Uterus (tissue), 4 donors: ENCODE data around the gene EHF. TPM values are rescaled to one million over a fixed set of nuclear protein-coding genes. Genes with fewer than 3 reads are reported as not detected.

Experiments used
- DNase-seq, 2 donors: peaks; one replicate each; pipeline ENCODE4 v3.0.0-alpha.2; 2019 to 2020
- H3K27ac ChIP-seq, 2 donors: fragments of 200-600 bp; sonication (generic); 1 replicate in 1 of 2; 2 replicates in 1 of 2; pipeline ENCODE4 v1.5.1; 2016 to 2018
- H3K27me3 ChIP-seq, 2 donors: fragments of 200-600 bp; sonication (generic); one replicate each; pipeline ENCODE4 v1.5.1; 2018 to 2019; ENCODE audit warnings: control low read depth in 1 of 2
- H3K36me3 ChIP-seq, 2 donors: fragments of 200-600 bp; sonication (generic); one replicate each; pipeline ENCODE4 v1.5.1; 2019; ENCODE audit warnings: control low read depth in 1 of 2
- H3K4me1 ChIP-seq, 2 donors: fragments of 200-600 bp; sonication (generic); one replicate each; pipeline ENCODE4 v1.5.1; 2018 to 2019; ENCODE audit warnings: control low read depth in 1 of 2
- H3K4me3 ChIP-seq, 2 donors: fragments of 200-600 bp; sonication (generic); 1 replicate in 1 of 2; 2 replicates in 1 of 2; pipeline ENCODE4 v1.5.1; 2018 to 2019; ENCODE audit warnings: mild to moderate bottlenecking in 1 of 2
- H3K9me3 ChIP-seq, 2 donors: fragments of 200-600 bp; sonication (generic); one replicate each; pipeline ENCODE4 v1.5.1; 2019; ENCODE audit warnings: control low read depth in 1 of 2
- POLR2A ChIP-seq, 2 donors: fragments of 450-650 bp; IDR thresholded peaks; one replicate each; pipeline ENCODE4 v1.6.1; 2016; ENCODE audit warnings: antibody characterized with exemption in 2 of 2, mild to moderate bottlenecking in 1 of 2, moderate library complexity in 1 of 2
- intact Hi-C: fragments of 100-400 bp; cut with DNase I; formaldehyde crosslinking; loops from one replicate; pipeline ENCODE4 v1.15.1; 2023; ENCODE audit warnings: low total_unique reads
- total RNA-seq, 4 donors: library from RNA; depleted of rRNA in 3 of 4; stranded (reverse); fragments of >200 nt in 3 of 4; gene quantifications; one replicate each; pipeline versions ENCODE4 v1.1.0 to v1.2.4, GENCODE V29; 2014 to 2023
- TF ChIP-seq, protein P1 (sequence below), 4 experiments: fragments of 200-600 bp in 2 of 4; fragments of 450-650 bp in 2 of 4; sonication (generic) in 2 of 4; IDR thresholded peaks; one replicate each; pipeline ENCODE4 v1.5.1; 2016 to 2019; ENCODE audit warnings: antibody characterized with exemption in 4 of 4, mild to moderate bottlenecking in 2 of 4, moderate library complexity in 1 of 4
- donor health status: DM: yes; HTN: yes; CAD: no.

The EHF gene
- total RNA-seq, 4 donors from 2014 or later, result 0.59 to 98.7 (median 1.6) TPM

DNA sequence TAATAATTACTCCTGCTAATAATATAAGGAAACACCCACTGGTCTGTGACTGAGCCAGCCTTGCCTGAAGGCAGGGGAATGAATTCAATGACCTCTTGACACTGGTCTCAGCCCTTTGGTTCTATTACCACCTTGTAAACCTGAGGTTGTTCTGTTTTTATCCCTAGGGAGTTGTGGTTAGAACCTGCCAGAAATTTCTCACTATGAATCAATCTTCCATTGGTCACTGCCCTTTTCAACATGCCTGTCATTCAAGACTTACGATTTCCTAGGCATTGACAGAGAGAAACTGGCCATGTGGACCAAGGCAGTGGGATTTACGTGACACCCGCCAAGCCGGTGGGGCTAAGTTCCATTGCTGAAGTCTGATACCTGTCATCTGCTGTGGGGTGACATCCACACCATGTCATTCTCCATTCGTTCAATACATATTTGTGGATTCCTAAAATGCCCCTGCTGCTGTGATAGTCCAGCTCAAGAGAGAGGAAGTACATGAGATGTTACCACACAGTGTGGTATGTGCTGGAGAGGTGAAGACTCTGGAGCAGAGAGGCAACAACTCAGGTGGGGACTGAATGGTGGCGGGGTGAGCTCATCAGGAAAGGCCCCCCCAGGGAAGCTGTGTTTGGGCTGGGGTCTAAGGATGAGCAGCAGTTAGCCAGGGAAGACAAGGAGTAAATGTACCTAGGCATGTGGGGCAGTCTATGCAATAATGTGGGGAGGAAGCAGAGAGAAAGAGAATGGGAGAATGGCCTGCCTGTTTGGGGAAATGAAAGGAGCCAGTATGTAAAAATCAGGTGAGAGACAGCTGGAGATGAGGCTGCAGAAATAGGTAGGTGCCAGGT, 15.2 kb upstream of the EHF start:
- intact Hi-C loops, result no loop called here
- TF ChIP-seq, protein P1, sequence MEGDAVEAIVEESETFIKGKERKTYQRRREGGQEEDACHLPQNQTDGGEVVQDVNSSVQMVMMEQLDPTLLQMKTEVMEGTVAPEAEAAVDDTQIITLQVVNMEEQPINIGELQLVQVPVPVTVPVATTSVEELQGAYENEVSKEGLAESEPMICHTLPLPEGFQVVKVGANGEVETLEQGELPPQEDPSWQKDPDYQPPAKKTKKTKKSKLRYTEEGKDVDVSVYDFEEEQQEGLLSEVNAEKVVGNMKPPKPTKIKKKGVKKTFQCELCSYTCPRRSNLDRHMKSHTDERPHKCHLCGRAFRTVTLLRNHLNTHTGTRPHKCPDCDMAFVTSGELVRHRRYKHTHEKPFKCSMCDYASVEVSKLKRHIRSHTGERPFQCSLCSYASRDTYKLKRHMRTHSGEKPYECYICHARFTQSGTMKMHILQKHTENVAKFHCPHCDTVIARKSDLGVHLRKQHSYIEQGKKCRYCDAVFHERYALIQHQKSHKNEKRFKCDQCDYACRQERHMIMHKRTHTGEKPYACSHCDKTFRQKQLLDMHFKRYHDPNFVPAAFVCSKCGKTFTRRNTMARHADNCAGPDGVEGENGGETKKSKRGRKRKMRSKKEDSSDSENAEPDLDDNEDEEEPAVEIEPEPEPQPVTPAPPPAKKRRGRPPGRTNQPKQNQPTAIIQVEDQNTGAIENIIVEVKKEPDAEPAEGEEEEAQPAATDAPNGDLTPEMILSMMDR (IDR thresholded peaks at IDR 0.05), result no peak
- no peak for TF ChIP-seq POLR2A (IDR thresholded peaks at IDR 0.05)
- no peaks in the 10 kb centered on the region for H3K4me1 ChIP-seq

DNA sequence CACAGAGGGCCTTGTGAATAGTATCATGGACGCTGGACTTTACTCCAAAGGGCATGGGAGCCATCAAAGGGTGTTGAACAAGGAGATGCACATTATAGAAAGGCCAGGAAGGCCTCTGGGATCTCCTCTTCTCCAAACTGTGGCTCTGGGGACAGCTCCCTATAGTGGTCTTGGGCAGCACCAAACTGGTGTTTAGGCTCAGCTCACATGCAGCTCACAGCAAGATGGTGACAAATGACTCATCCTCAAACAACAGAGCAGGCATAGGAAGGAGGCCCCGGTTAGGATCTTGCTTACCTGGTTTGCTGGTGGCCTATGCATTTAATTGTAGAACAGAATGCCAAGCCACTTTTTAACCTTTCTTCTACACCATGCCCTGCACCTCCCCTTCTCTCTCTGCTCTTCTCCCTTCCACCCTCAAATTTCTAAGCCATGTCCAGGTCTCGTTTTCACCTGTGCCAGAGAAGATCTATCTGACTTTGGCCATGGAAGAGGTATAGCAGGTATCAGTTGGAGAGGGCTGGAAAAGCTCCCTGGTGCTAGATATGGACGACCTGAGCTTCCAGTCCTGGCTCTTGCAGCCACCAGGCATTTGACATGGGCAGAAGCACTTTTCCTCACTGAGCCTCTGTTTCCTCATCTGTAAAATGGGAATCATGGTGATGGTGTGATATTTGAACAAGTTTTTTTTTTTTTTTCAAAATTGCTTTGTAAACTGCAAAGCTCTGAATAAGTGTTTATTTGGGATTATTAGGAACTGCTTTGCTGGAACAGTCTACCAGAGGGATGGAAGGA, 14.4 kb upstream of the EHF start:
- H3K4me3 ChIP-seq, result no peak overlapping the region
- TF ChIP-seq, protein P1 (IDR thresholded peaks at IDR 0.05), result no peak
- no peak for TF ChIP-seq POLR2A (IDR thresholded peaks at IDR 0.05)
- no peaks in the 10 kb centered on the region for H3K4me1 ChIP-seq
- no peak overlapping the region for H3K27ac ChIP-seq
- intact Hi-C loops, result no loop called here
- no peaks in the 10 kb centered on the region for H3K36me3 ChIP-seq
- no peaks in the 10 kb centered on the region for H3K27me3 ChIP-seq
- DNase-seq, result no peak
- H3K9me3 ChIP-seq, result no peaks in the 10 kb centered on the region

More for the DNA sequence above, 15.2 kb upstream of the EHF start:
- Histone ChIP-seq H3K9me3 (no peaks in the 10 kb centered on the region), H3K4me3 (no peak overlapping the region), H3K27ac (no peak overlapping the region), H3K36me3 (no peaks in the 10 kb centered on the region), H3K27me3 (no peaks in the 10 kb centered on the region)
- DNase-seq, result no peak

DNA sequence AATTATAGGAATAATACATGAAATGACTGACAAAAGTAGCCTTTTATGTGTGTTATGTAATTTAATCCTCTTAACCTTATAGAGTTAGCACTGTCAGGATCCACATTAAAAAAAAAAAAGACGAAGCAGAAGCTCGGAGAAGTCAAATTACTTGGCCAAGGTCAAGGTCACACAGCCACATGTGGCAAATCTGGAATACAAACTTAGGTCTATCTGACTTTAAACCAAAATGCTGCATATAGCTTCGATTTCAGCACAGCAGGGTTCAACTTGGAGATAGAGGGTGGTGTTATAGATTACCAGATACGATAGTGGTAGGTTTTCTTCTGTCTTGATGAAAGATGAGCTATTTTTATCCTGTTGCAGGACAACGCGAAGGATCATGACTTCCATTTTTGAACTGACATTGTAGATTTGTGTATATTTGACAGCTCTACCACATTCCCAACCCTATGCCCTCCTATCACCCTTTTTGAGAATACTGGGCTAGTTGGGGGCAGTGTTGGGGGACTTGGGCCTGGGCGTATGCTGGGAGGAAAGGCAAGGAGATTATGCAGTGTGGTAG, 11.6 kb upstream of the EHF start:
- no peaks in the 10 kb centered on the region for H3K36me3 ChIP-seq
- H3K4me1 ChIP-seq, result no peaks in the 10 kb centered on the region
- no peak for TF ChIP-seq POLR2A (IDR thresholded peaks at IDR 0.05)
- TF ChIP-seq, protein P1 (IDR thresholded peaks at IDR 0.05), result no peak
- intact Hi-C loops, result no loop called here
- no peaks in the 10 kb centered on the region for H3K27me3 ChIP-seq
- no peak for DNase-seq
- no peaks in the 10 kb centered on the region for H3K9me3 ChIP-seq
- H3K27ac ChIP-seq, result no peak overlapping the region
- no peak overlapping the region for H3K4me3 ChIP-seq

DNA sequence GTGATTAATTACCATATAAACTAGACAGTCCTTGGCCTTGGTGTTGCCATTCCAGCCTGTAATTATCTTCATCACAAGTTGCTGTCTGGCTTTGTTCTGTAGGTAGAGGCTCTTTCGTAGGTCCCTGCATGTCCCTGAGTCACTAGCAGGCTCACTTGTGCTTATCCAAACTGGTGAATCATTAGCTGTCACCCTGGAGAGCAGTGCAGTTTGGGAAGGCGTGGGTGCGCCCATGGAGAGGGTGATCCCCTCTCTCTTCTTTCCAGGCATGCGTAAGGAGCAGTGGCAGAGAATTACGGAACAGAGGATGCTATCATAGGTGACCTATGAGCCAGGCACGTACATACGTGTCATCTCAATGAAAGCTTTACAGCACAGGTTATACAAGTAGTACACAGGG, 11.0 kb upstream of the EHF start:
- DNase-seq, result no peak
- intact Hi-C loops, result no loop called here
- no peaks in the 10 kb centered on the region for H3K9me3 ChIP-seq
- no peak for TF ChIP-seq POLR2A (IDR thresholded peaks at IDR 0.05)
- TF ChIP-seq, protein P1 (IDR thresholded peaks at IDR 0.05), result no peak
- no peak overlapping the region for H3K27ac ChIP-seq
- H3K36me3 ChIP-seq, result no peaks in the 10 kb centered on the region
- H3K4me3 ChIP-seq, result no peak overlapping the region
- H3K27me3 ChIP-seq, result no peaks in the 10 kb centered on the region
- H3K4me1 ChIP-seq, result no peaks in the 10 kb centered on the region
